K562 (cell line): ENCODE measurements around the gene ENG. TPM values are rescaled to one million over a fixed set of nuclear protein-coding genes. Genes with fewer than 3 reads are reported as not detected.

ENCODE experiments used
- E2F8 ChIP-seq: fragments of 450-650 bp; IDR thresholded peaks from 2 replicates; pipeline ENCODE4 v1.7.1; 2018; ENCODE audit warnings: mild to moderate bottlenecking, low read depth; ENCODE audit not compliant: partially characterized antibody
- ETS1 ChIP-seq: conservative IDR thresholded peaks from 2 replicates; pipeline ENCODE4 v1.6.1; 2011; ENCODE audit warnings: low read depth, mild to moderate bottlenecking, low read length; ENCODE audit not compliant: control insufficient read depth
- FOXP4 ChIP-seq: sonication (generic); formaldehyde crosslinking; IDR thresholded peaks from 2 replicates; pipeline ENCODE4 v1.8.0; 2022; ENCODE audit warnings: mild to moderate bottlenecking, missing genetic modification reagents, borderline replicate concordance
- GTF2F1 ChIP-seq: IDR thresholded peaks from 2 replicates; pipeline ENCODE4 v1.6.1; 2011; ENCODE audit warnings: low read depth, low read length, improper control_type of control experiment
- HDAC1 ChIP-seq, 2 experiments: fragments of 450-650 bp; IDR thresholded peaks; 2 replicates each; pipeline ENCODE4 v1.6.1; 2016 to 2017; ENCODE audit warnings: inconsistent platforms in 1 of 2, mild to moderate bottlenecking in 1 of 2, moderate library complexity in 1 of 2
- HINFP ChIP-seq: fragments of 450-650 bp; conservative IDR thresholded peaks from 2 replicates; pipeline ENCODE4 v1.6.1; 2016; ENCODE audit warnings: missing genetic modification characterization, low read depth, mild to moderate bottlenecking, control low read depth, missing compliant biosample characterization
- MAFG ChIP-seq: fragments of 450-650 bp; conservative IDR thresholded peaks from 2 replicates; pipeline ENCODE4 v1.6.1; 2016; ENCODE audit warnings: missing genetic modification characterization, missing compliant biosample characterization
- NFE2 ChIP-seq: IDR thresholded peaks from 2 replicates; pipeline ENCODE4 v1.6.1; 2014; ENCODE audit warnings: antibody characterized with exemption, low read depth
- NFRKB ChIP-seq: fragments of 450-650 bp; IDR thresholded peaks from 2 replicates; pipeline ENCODE4 v1.6.1; 2016; ENCODE audit warnings: low read depth
- PHTF2 ChIP-seq: fragments of 250-450 bp; sonication (Bioruptor Pico); IDR thresholded peaks from 2 replicates; pipeline ENCODE4 v1.5.0; 2021; ENCODE audit warnings: mild to moderate bottlenecking
- ZNF512 ChIP-seq: IDR thresholded peaks from 2 replicates; pipeline ENCODE4 v1.6.1; 2016; ENCODE audit warnings: missing genetic modification characterization, missing compliant biosample characterization
- ZNF740 ChIP-seq, 3 experiments: fragments of 200-800 bp in 1 of 3; sonication (Bioruptor generic) in 1 of 3; sonication (generic) in 1 of 3; formaldehyde crosslinking in 1 of 3; IDR thresholded peaks; 2 replicates each; pipeline versions ENCODE4 v1.6.1 to v1.8.0; 2016 to 2022; ENCODE audit warnings: mild to moderate bottlenecking in 2 of 3, missing compliant biosample characterization in 2 of 3, missing genetic modification characterization in 2 of 3, missing genetic modification reagents in 1 of 3
- polyA plus RNA-seq, 8 experiments: library from polyadenylated mRNA; depleted of rRNA in 4 of 8; stranded (reverse) in 5 of 8; unstranded in 3 of 8; fragments of >200 nt; fragmentation: Nextera tagmentation in 2 of 8; fragmentation: Illumina TruSeq in 1 of 8; extraction: Ambion mirVana in 2 of 8; extraction: Trizol in 1 of 8; gene quantifications; 2 replicates each; pipeline versions ENCODE4 v1.2.1 to v1.2.3, GENCODE V29; 2011 to 2014; ENCODE audit warnings: inconsistent platforms in 1 of 8, missing spikeins in 1 of 8
- total RNA-seq, 7 experiments: library from RNA; depleted of rRNA in 6 of 7; stranded (reverse); fragments of >200 nt in 6 of 7; fragmentation: Illumina TruSeq in 2 of 7; extraction: Trizol in 2 of 7; gene quantifications; 2 replicates each; pipeline versions ENCODE4 v1.2.1 to v1.2.3, GENCODE V29; 2011 to 2021; ENCODE audit warnings: low replicate concordance in 1 of 7

Gene ENG
- total and polyA plus RNA-seq, 9 of the 15 experiments (the other 6 are each of a cell fraction or from before 2014, with no cell fraction given): 0.04 to 0.40 (median 0.14) TPM; not detected in 1

GRCh38 chr9:127785933-127786772, 68.3 kb downstream of the ENG start, which contains the start of gene CDK9 (continued):
- TF ChIP-seq HINFP (tag): no peak
- peak in 1 of 2 experiments; percentile 72; a peak in 1 of 4 replicates for TF ChIP-seq HDAC1 (IDR thresholded peaks at IDR 0.05)
- no peak for TF ChIP-seq ZNF740 (CRISPR knock-in tag; IDR thresholded peaks at IDR 0.05)
- TF ChIP-seq ZNF740 (tag; IDR thresholded peaks at IDR 0.05): no peak; a peak in 1 of 4 replicates
- TF ChIP-seq PHTF2: no peak
- TF ChIP-seq NFRKB: 0 out of 2 replicates have a peak, but pooled peaks have one; percentile 20
- peak; percentile 93 for TF ChIP-seq ETS1
- no peak for TF ChIP-seq FOXP4
- no peak for TF ChIP-seq MAFG (tag)
- no peak for TF ChIP-seq GTF2F1
- TF ChIP-seq E2F8: no peak
- TF ChIP-seq ZNF512 (tag): no peak
- TF ChIP-seq NFE2: no peak
